AG10803 (cell line): ENCODE data around the gene ARHGAP24.
"Not testable (repeated sequence)": the region's sequence is repeated elsewhere in the genome, so short reads cannot be mapped to it uniquely, and the experiment has no call there.

Experiments used
- DNase-seq: peaks from one replicate; pipeline ENCODE4 v3.0.0; 2010; ENCODE audit warnings: low read depth
- H3K4me3 ChIP-seq: 2 replicates; pipeline ENCODE4 v1.5.1; 2011; ENCODE audit warnings: mild to moderate bottlenecking, low read length, control low read depth
- TF ChIP-seq, protein P1 (sequence below): conservative IDR thresholded peaks from 2 replicates; pipeline ENCODE4 v1.5.1; 2011; ENCODE audit warnings: mild to moderate bottlenecking, low read length, control low read depth, inconsistent platforms

ARHGAP24 gene

DNA sequence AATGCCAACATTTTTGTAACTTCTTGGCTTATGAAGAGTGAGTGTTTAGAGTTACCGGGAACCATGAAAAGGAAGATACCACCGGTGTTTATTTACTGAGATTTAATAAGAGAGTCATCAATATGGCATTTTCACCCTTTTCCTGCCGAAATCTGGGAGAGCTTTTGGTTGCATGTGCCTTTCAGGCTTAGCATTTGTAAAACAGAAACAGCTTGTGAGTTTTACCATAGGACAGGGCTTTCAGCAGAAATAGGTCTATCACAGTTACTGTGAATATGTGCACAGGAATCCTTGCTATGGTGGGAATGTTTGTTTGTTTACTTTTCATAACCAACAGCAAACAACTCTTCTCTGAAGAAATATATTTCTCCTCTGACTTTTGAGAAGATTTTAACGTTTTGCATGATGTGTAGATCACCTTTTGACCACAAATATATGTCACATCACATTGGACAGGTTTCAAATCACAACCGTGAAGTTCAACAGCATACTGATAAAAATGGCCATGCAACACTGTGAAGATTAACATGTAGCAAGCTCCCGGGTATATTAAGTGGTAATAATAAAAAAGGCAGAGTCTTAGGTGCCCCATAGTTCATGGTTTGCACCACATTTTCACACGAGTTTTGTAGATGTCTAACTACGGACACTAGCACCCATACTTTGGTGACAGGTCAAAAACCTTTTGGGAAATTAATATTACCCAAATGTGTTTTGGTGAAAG, 21.3 kb downstream of the ARHGAP24 start:
- H3K4me3 ChIP-seq, result peak overlapping the region; percentile 16
- TF ChIP-seq, protein P1, sequence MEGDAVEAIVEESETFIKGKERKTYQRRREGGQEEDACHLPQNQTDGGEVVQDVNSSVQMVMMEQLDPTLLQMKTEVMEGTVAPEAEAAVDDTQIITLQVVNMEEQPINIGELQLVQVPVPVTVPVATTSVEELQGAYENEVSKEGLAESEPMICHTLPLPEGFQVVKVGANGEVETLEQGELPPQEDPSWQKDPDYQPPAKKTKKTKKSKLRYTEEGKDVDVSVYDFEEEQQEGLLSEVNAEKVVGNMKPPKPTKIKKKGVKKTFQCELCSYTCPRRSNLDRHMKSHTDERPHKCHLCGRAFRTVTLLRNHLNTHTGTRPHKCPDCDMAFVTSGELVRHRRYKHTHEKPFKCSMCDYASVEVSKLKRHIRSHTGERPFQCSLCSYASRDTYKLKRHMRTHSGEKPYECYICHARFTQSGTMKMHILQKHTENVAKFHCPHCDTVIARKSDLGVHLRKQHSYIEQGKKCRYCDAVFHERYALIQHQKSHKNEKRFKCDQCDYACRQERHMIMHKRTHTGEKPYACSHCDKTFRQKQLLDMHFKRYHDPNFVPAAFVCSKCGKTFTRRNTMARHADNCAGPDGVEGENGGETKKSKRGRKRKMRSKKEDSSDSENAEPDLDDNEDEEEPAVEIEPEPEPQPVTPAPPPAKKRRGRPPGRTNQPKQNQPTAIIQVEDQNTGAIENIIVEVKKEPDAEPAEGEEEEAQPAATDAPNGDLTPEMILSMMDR, result no peak
- DNase-seq, result peak; percentile 82

DNA sequence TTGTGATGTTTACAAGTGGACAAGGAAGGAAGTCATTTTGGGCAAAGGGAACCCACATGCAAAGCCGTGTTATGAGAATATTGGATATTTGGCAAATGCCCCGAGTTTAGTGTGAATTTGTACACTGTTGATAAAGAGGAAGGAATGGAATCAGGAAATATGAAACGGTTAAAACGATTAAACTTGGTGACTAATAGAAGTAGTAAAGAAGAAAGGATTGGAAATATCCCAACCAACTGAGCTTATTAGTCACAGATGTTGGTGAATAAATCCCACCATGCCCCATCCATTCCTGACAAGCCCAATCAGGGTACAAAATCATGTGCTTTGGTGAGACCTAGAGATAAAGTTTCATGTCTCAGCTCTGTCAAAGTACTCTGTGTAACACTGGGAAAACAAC, 22.0 kb downstream of the ARHGAP24 start:
- DNase-seq, result peak; percentile 81
- TF ChIP-seq, protein P1, result no peak
- H3K4me3 ChIP-seq, result no peak overlapping the region

DNA sequence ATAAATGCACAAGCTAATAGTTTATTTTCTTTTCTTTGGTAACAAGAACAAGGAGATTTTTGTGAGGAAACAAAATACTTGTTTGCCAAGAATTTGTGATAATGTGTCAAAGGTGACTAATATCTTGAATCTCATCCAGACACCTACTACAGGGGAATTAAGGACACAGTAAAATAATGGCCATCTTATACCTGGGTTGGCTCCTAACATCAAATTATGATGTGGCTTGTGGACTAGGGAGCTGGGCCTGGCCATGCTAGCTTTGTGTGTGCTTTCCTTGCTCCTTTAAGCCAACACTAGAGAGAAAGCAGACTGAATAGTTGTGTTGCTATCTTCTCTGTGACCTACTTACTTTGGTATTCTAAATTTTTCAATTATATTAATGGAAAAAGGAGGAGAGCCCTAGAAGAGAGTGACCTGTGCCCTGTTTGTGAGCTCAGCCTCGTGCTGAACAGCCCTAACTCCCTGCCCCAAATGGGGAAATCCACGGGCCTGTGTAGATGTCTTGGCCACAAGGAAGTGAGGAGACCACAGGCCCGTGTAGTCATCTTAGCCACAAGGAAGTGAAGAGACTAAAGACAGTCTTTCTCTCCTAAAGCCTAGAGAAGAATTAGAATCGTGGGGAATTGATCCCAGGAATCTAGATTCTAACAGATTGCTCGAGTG, 23.3 kb downstream of the ARHGAP24 start:
- H3K4me3 ChIP-seq, result no peak overlapping the region
- TF ChIP-seq, protein P1, result no peak
- peak; percentile 91 for DNase-seq

DNA sequence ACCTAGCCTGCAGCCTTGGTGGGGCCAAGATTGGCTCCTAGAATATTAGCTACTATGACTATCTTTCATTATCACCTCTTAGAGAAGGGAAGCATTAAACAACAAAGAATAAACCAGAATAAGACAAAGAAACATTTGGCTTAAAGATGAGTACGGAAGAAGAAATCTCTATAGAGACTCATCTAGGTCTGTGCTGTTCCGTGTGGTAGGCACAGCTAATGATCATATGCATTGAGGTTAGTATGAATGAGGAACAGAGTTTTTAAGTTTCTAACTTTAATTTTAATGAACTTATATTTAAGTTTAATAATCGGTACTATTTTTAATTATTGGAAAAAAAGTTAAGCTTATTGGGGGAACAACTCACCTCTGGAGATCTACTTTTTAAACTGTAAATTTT, 24.6 kb downstream of the ARHGAP24 start:
- TF ChIP-seq, protein P1, result no peak
- no peak for DNase-seq
- H3K4me3 ChIP-seq, result no peak overlapping the region

DNA sequence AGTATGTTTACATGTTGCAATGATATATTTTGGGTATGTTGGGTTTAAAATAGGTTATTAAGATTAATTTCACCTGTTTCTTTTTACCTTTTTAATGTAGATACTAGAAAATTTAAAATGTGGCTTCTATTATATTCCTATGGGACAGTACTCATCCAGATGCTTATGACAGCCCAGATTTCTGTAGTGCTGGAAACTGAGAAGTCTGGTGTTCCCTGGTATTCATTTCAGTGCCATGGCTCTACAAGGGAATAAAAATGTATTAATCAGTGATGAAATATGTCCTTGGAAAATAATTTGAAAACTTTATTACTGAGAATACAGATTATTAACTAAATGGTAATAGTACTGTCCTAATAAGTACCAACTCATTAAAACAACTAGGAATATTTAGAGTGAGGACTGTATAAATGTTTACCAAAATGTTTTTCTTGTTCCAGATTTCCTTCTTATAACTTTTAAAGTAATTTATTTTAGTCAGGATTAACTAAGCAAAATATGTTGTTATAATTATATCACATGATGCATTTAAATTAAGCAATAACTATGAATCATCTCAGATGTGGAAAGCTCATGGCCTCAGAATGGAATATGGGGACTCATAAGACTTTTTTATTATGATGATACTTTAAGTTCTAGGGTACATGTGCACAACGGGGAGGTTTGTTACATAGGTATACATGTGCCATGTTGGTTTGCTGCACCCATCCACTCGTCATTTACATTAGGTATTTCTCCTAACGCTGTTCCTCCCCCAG, 25.3 kb downstream of the ARHGAP24 start:
- H3K4me3 ChIP-seq, result no peak overlapping the region
- TF ChIP-seq, protein P1, result no peak
- peak; percentile 40 for DNase-seq

DNA sequence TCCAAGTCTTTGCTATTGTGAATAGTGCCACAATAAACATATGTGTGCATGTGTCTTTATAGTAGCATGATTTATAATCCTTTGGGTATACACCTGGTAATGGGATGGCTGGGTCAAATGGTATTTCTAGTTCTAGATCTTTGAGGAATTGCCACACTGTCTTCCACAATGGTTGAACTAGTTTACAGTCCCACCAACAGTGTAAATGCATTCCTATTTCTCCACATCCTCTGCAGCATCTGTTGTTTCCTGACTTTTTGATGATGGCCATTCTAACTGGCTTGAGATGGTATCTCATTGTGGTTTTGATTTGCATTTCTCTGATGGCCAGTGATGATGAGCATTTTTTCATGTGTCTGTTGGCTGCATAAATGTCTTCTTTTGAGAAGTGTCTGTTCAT, 26.2 kb downstream of the ARHGAP24 start:
- peak; percentile 55 for DNase-seq
- not testable (repeated sequence) for H3K4me3 ChIP-seq

DNA sequence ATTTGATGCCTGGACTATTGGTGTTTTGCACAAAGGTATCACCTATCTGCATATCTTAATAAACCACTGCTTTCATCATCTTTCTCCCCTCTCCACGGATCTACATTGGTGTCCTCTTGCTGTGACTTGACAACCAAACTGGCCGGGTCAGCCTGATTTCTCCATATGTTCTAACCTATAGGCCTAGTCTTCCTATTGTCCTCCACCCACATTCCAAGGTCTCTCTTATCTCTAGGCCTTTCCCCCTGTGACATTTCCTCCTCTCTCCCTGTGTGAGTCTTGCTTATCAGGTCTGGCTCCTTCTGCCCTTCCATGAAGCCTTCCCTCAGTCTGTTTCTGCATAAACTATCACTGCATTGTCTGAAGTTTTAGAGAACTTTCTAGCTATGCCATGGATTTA, 33.7 kb downstream of the ARHGAP24 start:
- H3K4me3 ChIP-seq, result no peak overlapping the region
- DNase-seq, result no peak
- TF ChIP-seq, protein P1, result no peak
